GM18502 (cell line): ENCODE measurements around the gene RAB34.
"Not testable (repeated sequence)": the region's sequence is repeated elsewhere in the genome, so short reads cannot be mapped to it uniquely, and the experiment has no call there.

Experiments
- ATAC-seq: cut with Tn5 transposase; IDR thresholded peaks from one replicate; pipeline ENCODE4 v1.9.1; 2021; ENCODE audit warnings: mild to moderate bottlenecking; ENCODE audit not compliant: unreplicated experiment, poor library complexity

The RAB34 gene

DNA sequence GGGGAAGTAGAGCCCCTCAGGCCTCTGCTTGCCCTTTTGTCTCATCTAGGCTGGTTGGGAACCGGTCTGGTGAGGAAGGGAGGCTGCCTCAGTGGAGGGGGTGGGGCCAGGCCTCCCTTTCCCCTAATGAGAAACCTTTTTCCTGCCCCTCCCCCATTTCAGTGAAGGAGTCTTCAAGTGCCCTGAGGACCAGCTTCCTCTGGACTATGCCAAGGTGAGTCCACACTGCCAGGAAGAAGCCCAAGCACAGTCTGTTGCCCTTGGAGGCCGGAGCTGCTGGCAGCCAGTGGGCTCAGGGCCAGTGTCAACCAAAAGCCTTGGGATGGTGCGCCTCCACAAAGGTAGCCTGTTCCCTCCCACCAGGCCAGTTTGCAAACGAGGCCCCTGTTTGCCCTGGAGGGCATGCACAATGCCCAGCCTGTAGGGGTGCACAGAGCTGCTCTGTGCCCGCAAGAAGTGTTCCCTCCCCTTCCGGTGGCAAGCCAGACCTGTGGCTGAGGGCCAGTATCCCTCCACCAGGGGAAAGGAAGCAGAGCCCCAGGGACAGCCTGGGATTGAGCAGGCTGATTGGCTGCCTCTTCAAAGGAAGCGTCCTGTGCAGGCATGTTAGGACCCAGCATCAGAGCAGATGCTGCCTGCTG, 29.5 kb upstream of the RAB34 start:
- ATAC-seq = no peak

DNA sequence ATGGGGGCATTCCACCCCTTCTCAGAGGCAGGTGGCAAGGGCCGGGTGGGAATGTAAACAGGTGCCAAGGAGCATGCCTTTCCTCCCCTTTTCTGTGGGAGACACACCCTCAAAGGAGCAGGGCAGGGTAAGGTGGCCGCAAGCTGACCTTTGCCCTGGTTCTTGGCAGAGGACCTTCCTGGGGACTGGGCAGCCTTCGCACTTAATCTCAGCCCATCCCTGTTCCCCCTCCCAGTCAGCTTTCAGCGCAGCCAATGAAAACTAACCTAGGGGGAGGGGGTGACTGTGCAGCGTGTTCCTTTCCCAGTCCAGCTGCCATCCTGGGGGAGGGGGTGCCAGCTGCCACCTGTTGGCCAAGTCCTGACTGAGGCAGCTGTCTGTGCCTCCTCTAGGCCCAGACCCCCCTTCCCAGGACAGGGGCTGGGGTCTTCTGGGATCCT, 29.0 kb upstream of the RAB34 start:
- ATAC-seq = no peak

DNA sequence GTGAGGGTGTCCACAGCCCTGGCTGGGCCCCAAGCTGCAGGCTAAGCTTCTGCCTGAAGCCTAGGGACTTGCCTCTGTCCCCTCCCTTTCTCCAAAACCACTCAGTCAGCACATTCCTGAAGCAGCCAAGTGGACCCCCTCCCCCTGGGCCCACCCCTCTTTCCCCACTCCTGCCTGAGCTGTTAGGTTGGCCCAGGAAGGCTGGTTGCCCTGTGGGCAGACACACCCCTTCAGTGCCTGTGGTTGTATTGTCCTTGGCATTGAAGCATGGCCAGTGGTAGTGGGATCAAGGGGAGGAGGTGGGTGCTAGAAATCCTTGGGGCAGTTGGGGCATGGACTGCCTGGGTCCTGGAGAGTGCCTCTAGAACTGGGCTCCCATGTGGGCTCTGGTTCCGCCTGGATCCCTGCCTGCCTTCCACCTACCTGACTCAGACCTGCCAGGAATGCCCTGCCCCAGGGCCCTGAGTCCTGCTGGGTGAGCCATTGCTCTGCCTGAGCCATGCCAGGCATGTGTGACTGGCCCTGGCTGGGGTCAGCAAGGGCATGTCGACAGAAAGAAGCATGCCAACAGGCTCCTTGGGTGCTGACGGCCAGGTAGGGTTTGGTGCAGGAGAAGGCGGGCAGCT, 28.2 kb upstream of the RAB34 start:
- ATAC-seq = no peak

DNA sequence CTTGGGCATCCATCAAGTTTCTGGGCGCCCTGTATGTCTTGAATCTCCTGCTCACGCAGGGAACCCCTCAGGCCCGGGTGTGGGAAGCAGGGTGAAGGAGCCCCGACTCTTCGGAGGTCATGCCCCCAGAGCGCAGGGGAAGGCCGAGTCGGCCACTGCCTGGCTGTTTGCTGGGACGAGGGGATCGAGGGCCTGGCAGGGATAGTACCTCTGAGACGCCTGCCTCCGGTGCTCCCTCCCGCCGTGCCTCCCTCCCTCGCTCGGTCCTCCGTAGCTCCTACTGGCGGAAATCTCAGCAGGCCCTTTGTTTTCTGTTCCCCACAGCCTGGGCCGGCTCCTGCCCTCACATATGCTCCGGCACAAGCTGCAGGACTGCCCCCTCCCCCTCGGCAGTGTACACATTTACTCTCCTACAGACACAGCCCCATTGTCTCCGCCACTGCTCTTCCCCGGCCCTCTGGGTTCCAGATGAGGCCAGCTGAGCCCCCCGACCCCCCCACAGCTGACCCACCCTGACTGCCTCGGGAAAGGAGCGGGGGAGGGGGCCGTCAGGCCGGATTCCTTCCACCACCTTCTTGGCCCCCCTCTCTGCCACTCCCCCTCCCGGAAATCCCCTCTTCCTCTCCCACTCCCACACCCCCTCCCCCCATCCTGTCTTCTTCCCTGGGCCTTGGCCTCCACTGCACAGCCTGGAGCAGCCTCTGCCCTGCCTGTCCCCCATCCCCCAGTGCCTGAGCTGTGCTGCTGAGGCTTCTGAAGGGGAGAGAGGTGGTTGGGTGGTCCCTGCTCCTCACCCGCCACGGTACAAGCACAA, 27.5 kb upstream of the RAB34 start:
- ATAC-seq = no peak

DNA sequence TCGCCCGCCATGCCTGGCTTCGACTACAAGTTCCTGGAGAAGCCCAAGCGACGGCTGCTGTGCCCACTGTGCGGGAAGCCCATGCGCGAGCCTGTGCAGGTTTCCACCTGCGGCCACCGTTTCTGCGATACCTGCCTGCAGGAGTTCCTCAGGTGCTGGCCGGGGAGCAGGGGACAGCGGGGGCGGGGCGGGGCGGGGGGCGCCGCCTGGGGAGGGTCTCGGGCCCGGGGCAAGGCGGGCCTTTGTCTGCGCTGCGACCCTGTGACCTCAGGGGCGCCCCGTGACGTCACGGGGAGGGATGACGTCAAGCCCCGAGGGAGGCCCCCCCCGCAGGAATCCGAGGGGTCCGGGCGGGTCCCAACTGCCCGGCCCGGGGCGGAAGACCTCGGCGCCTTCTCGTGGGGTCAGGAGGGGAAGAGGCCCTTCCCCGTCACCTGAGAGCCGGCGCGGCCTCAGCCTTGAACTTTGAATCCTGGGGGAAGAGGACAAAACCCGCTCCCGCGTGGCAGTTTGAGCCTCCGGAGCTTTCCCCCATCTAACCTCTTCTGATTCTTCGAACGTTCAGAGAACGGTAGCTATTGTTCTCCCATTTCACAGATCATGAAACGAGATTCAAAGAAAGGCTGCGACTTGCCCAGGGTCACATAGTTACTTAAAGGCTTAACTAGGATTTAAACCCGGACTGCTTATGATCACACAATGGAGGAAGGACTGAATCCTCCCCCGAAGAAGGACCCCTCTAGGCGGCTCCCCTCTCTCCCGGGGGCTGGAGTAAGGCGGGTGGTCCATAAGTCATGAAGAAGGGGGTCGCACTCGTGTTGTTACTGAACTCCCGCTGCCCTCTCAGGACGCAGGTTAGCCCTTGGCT, 26.7 kb upstream of the RAB34 start:
- peak; percentile 32 for ATAC-seq

DNA sequence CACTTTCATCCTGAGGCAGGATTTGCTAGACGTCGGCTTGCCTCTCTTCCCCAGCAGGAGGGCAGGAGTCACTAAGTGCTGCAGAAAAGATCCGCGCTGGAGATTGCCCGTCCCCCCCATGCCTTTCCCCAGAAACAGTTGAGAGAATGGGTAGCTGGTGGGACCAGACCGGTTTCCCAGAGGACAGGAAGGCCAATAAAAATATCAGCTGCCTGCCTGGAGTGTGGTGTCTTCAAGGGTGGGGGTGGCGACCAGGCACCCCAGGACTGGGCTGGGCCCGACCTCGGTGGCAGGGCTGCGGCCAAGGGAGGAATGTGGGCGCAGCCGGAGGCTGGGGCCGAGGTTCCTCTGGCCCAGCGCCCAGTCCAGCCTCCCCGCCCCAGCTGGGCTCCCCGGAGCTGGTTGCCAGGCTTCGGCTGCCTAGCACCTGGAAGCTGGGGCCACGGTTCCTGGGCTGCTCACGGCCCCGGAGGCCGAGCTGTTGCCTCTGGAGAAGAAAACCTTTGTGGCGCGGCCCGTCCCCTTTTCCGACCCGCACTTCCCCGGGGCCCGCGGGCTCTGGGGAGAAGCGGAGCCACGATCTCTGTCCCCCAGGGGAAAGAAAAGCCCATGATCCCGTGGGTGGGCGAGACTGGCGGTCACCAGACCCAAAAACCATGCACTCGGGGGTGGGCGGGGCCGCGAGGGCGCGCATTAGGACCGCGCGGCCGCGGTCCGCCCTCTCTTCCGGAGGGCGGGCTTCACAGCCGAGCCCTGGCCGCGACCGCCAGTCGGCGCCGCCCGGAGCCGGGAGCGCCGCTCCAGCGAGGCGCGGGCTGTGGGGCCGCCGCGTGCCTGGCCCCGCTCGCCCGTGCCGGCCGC, 25.8 kb upstream of the RAB34 start, which contains the start of gene TRAF4:
TRAF4 (plus strand) TSS at position 769 of the 861 bp plus-strand sequence. CDS start 102 bp downstream, outside the sequence.
- peak; percentile 63 for ATAC-seq

DNA sequence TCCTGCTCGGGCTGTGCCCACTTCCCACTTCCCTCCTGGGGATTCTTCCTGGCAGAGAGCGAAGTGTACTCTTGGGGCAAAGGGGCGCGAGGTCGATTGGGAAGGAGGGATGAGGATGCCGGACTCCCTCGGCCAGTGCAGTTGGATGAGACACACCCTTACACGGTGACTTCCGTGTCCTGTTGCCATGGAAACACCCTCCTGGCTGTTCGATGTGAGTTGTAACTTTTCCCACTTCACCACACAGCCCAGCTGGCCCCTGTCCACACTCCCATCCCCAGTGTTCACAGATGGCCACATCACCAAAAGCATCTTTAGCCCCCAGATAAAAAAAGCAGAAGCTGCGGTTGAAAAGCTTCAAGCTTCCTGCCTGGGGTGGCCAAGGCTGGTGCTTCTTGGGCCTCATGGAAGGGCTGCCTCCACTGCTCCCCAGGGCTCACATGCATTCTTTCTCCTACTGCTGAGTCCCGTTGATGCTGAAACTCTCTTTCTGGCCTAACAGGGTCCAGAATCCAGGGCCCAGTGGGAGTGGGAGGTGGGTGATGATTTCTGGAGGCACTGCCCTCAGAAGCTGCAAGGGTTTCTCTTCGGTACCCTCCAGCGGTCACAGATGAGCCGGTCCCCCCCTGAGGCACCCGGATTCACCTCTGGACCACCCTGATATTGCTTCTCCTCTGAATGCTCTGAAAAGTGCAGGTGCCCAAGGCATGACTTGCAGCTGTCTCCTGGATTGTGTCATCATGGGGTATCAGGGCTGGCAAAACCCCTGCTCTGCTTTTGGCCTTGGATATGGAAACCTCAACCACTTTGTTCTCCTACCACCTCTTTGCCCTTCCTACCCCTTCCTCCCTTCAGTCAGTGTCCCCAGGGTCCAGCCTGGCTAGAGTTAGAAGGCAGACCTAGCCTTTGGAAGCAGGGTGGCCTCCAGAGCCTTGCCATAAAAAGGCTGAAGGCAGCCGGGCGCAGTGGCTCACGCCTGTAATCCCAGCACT, 24.0 kb upstream of the RAB34 start:
- no peak for ATAC-seq

DNA sequence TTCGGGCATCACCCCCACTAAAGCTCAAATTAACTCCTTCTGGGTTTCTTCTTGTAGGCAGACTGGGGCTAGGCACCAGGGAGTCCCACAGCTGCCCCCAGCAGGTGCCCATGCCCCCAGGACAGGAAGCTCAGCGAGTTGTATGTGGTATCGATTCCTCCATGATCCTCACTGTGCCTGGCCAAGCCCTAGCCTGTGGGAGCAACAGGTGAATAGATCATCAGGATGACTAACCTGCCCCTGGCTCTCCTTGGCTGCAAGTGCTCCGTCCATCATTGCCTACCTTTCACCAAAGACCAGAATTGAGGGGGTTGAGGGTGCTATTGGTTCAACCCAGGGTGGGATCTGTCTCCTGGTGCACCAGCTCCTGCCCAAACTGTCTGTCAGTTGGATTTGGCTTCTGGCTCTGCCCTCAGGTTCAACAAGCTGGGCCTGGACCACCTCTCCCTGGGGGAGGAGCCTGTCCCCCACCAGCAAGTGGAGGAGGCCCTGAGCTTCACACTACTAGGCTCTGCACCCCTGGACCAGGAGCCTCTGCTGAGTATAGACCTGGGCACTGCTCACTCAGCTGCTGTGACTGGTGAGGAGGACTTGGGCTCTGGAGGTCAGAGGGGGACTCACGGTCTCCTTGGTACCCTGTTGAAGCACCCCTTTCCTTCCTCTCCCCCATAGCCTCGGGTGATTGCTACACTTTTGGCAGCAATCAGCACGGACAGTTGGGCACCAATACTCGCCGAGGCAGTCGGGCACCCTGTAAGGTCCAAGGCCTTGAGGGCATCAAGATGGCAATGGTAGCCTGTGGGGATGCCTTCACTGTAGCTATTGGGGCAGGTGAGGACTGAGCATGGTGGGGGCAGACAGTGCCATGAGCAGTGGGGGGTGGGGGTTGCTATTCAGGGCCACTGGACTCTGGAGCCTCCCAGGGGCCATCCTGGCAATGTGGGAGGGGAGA, 23.0 kb upstream of the RAB34 start:
- no peak for ATAC-seq

DNA sequence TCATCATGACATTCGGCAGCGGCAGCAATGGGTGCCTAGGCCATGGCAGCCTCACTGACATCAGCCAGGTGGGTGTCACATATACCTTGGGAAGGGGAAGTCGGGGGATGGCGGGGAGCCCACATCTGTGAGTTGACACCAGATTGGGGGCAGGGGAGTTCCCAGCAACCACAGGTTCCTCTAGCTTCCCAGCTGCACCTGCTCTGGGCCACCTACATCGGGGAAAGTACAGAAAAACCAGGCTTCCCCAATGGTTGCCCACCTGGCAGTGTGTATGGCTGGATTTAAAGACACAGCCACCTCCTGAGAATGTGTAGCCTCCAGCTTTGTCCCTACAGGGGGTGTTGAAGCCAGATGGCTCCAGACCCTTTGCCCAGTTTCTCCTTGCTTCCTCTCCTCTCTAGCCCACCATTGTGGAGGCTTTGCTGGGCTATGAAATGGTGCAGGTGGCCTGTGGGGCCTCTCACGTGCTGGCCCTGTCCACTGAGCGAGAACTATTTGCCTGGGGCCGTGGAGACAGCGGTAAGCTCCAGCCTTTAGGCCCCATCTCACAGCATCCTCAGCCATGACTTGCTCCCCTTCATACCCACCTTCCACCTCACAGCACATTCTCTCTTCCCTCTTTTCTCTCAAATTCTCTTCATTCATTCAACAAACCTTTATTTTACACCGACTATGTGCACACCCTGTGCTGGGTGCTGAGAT, 21.2 kb upstream of the RAB34 start:
- ATAC-seq = no peak

DNA sequence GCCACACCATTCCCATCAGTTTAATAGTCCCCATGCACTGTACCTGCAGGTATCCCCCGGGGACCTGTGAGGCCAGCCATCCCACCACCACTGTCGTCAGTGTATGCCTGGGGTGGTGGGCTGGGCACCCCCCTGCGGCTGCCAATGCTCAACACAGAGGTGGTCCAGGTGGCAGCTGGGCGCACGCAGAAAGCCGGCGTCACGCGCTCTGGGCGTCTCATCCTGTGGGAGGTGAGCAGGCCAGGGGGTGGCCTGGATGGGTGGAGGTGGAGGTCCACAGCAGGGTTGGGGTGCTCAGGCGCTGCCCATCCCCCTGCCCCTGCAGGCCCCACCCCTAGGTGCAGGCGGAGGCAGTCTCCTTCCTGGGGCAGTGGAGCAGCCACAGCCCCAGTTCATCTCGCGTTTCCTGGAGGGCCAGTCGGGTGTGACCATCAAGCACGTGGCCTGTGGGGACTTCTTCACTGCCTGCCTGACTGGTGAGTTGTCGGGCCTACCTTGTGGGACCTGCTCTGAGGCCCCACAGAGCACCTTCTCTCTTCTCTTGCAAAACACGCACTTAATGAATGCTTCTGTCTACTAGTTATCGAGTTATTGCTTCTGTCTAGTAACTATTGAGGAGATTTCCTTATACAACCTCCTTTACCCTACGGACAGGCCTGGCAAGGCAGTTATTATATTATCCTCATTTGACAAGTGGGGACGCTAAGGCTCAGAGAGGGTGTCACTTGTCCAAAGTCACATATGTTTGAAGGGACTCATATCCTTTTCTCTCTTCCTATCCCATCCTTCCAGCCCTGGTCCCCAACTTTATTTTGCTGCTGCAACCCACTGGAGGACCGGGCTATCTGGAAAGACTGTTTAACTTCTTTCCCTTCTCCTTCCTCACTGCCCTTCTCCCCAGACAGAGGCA, 20.4 kb upstream of the RAB34 start:
- peak; percentile 75 for ATAC-seq

DNA sequence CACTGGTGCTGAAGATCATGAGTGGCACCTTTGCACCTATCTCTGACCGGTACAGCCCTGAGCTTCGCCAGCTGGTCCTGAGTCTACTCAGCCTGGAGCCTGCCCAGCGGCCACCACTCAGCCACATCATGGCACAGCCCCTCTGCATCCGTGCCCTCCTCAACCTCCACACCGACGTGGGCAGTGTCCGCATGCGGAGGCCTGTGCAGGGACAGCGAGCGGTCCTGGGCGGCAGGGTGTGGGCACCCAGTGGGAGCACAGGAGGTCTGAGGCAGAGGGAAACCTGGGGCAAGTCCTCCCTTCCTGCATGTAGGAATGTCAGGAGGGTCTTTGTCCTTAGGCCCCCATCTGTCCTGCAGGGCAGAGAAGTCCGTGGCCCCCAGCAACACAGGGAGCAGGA, 19.6 kb upstream of the RAB34 start:
- no peak for ATAC-seq

DNA sequence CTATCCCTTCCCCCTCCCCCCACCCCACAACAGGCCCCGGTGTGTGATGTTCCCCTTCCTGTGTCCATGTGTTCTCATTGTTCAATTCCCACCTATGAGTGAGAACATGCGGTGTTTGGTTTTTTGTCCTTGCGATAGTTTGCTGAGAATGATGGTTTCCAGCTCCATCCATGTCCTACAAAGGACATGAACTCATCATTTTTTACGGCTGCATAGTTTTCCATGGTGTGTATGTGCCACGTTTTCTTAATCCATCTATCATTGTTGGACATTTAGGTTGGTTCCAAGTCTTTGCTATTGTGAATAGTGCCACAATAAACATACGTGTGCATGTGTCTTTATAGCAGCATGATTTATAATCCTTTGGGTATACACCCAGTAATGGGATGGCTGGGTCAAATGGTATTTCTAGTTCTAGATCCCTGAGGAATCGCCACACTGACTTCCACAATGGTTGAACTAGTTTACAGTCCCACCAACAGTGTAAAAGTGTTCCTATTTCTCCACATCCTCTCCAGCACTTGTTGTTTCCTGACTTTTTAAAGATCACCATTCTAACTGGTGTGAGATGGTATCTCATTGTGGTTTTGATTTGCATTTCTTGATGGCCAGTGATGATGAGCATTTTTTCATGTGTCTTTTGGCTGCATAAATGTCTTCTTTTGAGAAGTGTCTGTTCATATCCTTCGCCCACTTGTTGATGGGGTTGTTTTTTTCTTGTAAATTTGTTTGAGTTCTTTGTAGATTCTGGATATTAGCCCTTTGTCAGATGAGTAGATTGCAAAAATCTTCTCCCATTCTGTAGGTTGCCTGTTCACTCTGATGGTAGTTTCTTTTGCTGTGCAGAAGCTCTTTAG, 18.5 kb upstream of the RAB34 start:
- ATAC-seq = not testable (repeated sequence)

DNA sequence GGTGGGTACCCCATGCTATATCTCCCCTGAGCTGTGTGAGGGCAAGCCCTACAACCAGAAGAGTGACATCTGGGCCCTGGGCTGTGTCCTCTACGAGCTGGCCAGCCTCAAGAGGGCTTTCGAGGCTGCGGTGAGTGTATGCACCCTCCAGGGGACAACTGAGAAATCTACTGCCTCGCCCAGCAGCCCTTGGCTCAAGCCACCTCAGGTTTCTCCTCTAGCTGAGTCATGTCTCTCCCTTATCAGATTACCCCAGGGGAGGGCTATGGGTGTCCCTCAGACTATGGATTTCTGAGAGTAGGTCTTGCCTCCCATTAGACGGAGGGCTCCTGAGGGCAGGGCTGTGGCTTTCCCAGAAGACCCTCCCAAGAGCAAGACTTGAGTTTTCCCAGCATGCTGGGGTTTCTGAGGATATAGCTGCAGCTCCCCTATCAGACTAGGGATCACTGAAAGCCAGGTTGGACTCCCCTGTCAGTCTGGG, 17.6 kb upstream of the RAB34 start:
- ATAC-seq = no peak

DNA sequence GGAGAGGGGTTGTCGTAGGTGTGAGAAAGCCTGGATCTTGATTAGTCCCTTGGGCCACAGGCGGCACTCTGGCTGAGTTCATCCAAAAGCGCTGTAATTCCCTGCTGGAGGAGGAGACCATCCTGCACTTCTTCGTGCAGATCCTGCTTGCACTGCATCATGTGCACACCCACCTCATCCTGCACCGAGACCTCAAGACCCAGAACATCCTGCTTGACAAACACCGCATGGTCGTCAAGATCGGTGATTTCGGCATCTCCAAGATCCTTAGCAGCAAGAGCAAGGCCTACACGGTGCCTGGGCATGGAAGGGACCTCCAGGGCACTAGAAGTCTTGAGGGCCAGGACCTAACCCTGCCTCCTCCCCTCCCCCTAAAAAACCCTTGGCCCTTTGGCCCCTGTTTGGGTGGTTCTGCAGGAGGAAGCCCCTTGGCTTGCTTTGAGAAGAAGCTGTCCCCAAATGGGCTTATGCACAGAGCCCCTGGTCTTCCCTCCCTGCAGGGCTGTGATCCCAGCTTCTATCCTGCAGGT, 17.1 kb upstream of the RAB34 start:
- no peak for ATAC-seq
